Measurements from ENCODE around the gene MCRIP1.
A peak's percentile ranks its signal among the peaks of the same experiment; 100 is the strongest.

MCRIP1 gene

GRCh38 chr17:81858967-81859905 lies 26.1 kb upstream of the MCRIP1 start:
- peak overlapping the region; percentile 89 for H3K4me3 ChIP-seq (ENCODE audit: low read length)
- peaks cover 62% of the 10 kb centered on the region for H3K36me3 ChIP-seq (ENCODE audit: insufficient read depth, low read length)
- H3K27me3 ChIP-seq (ENCODE audit: insufficient read depth, low read length) = no peaks in the 10 kb centered on the region
- no peaks in the 10 kb centered on the region for H3K9me3 ChIP-seq (ENCODE audit: insufficient read depth, low read depth, low read length)
- H3K4me1 ChIP-seq (ENCODE audit: insufficient read depth, low read length) = 0 out of 2 replicates have a peak, but pooled peaks cover 5% of the 10 kb centered on the region
- no peak overlapping the region; the same call in 1 of the 2 replicates for H3K27ac ChIP-seq (ENCODE audit: low read depth, low read length)
- H3K9ac ChIP-seq (ENCODE audit: low read depth, low read length) = peak overlapping the region; percentile 88
- WGBS = 78% methylated on average over 23 of the region's 23 CpGs

GRCh38 chr17:81858170-81858966 lies 25.3 kb upstream of the MCRIP1 start:
- Histone ChIP-seq H3K27me3 (ENCODE audit: insufficient read depth, low read length) (no peaks in the 10 kb centered on the region), H3K36me3 (ENCODE audit: insufficient read depth, low read length) (peaks cover 62% of the 10 kb centered on the region), H3K4me3 (ENCODE audit: low read length) (peak overlapping the region; percentile 89), H3K9ac (ENCODE audit: low read depth, low read length) (peak overlapping the region; percentile 88; the same call in 1 of the 2 replicates), H3K9me3 (ENCODE audit: insufficient read depth, low read depth, low read length) (no peaks in the 10 kb centered on the region), H3K27ac (ENCODE audit: low read depth, low read length) (no peak overlapping the region), H3K4me1 (ENCODE audit: insufficient read depth, low read length) (0 out of 2 replicates have a peak, but pooled peaks cover 5% of the 10 kb centered on the region)
- WGBS = 94% methylated on average over 30 of the region's 30 CpGs

DNA sequence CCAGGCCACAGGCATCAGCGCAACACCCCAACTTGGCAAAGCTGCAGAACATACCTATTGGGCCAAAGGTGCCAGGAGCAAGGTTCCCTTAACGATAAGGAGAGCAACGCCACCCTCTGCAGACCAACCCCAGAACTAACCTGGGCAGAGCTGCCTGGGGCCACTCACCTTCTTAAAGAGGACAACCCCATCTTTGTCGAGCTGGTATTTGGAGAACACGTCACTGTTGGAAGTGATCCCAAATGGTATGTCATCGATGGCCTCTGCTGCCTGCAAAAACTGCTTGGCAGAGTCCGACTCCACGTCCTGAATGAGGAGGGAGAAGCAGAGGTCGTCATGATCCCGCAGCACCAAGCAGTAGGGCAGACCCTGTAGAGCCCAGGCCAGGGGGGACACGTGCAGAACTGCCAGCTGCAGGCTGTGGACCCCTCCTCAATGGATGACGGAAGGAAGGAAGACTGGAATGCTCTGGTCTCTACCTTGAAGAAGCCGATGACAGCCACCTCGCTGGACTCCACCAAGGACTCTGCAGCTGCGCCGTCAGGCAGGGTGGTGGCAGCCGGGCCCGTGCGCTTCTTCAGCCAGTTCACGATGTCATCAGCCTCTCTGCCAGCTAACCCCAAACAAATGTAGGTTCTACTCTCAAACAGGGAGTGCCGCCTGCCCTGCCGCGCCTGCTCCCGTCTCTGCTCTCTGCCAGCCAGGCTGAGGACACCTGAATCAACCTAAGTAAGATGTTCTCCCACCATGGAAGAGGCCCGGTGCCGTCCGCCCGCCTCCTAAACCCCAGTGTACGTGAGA lies 22.1 kb upstream of the MCRIP1 start:
- H3K4me3 ChIP-seq (ENCODE audit: low read length) = no peak overlapping the region
- 0 out of 2 replicates have a peak, but pooled peaks cover 5% of the 10 kb centered on the region for H3K4me1 ChIP-seq (ENCODE audit: insufficient read depth, low read length)
- no peak overlapping the region for H3K27ac ChIP-seq (ENCODE audit: low read depth, low read length)
- H3K9ac ChIP-seq (ENCODE audit: low read depth, low read length) = no peak overlapping the region
- peaks cover 83% of the 10 kb centered on the region for H3K36me3 ChIP-seq (ENCODE audit: insufficient read depth, low read length)
- no peaks in the 10 kb centered on the region for H3K27me3 ChIP-seq (ENCODE audit: insufficient read depth, low read length)
- H3K9me3 ChIP-seq (ENCODE audit: insufficient read depth, low read depth, low read length) = no peaks in the 10 kb centered on the region
- WGBS = 96% methylated on average over 29 of the region's 29 CpGs

GRCh38 chr17:81852237-81852636 lies 19.1 kb upstream of the MCRIP1 start:
- Histone ChIP-seq H3K9ac (ENCODE audit: low read depth, low read length) (no peak overlapping the region), H3K9me3 (ENCODE audit: insufficient read depth, low read depth, low read length) (no peaks in the 10 kb centered on the region), H3K4me1 (ENCODE audit: insufficient read depth, low read length) (no peaks in the 10 kb centered on the region), H3K4me3 (ENCODE audit: low read length) (no peak overlapping the region), H3K27ac (ENCODE audit: low read depth, low read length) (no peak overlapping the region), H3K27me3 (ENCODE audit: insufficient read depth, low read length) (no peaks in the 10 kb centered on the region), H3K36me3 (ENCODE audit: insufficient read depth, low read length) (peaks cover 81% of the 10 kb centered on the region)
- WGBS = 96% methylated on average over 12 of the region's 12 CpGs

DNA sequence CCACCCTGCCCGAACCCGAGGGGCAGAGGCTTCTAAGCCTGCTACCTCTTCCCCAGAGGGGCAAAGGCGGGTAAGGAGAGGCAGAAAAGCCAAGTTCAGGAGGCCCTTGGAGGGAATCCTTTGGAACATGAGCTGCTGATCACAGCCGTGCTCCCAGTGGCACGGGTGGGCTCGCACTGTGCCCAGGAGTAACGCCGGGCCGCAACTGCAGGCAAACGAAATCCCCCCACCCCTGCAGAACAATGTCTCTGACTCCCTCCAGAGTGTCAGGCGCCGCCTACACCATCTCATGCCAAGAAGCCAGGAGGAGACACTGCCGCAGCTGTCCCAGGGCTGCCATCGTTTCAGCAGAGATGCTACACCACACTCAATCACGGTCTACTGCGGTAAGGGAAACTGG lies 18.3 kb upstream of the MCRIP1 start:
- 97% methylated on average over 16 of the region's 16 CpGs for WGBS
- H3K27ac ChIP-seq (ENCODE audit: low read depth, low read length) = no peak overlapping the region

DNA sequence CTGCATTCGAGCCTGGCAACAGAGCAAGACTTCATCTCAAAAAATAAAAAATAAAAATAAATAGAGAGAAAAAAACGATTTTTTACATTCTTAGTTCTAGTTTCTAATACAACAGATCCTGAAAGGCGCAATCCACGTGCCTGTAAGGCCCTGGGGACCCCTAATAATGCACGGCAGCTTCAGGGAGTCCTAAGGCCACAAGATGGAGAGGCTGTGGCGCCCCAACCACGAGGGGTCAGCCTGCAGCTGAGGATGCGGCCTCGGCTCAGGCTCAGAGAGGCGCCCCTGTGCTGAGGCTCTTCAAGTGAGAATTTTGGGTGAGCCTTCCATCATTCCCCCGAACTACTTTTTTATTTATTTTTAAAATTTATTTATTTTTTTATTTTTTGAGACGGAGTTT lies 16.4 kb upstream of the MCRIP1 start:
- Histone ChIP-seq H3K9me3 (ENCODE audit: insufficient read depth, low read depth, low read length) (no peaks in the 10 kb centered on the region), H3K4me1 (ENCODE audit: insufficient read depth, low read length) (no peaks in the 10 kb centered on the region), H3K9ac (ENCODE audit: low read depth, low read length) (no peak overlapping the region), H3K4me3 (ENCODE audit: low read length) (no peak overlapping the region), H3K27me3 (ENCODE audit: insufficient read depth, low read length) (no peaks in the 10 kb centered on the region), H3K27ac (ENCODE audit: low read depth, low read length) (no peak overlapping the region), H3K36me3 (ENCODE audit: insufficient read depth, low read length) (peaks cover 84% of the 10 kb centered on the region)
- WGBS = 95% methylated on average over 10 of the region's 12 CpGs

More for the DNA sequence above, 18.3 kb upstream of the MCRIP1 start:
- Histone ChIP-seq H3K27me3 (ENCODE audit: insufficient read depth, low read length) (no peaks in the 10 kb centered on the region), H3K4me3 (ENCODE audit: low read length) (no peak overlapping the region), H3K36me3 (ENCODE audit: insufficient read depth, low read length) (peaks cover 82% of the 10 kb centered on the region), H3K9me3 (ENCODE audit: insufficient read depth, low read depth, low read length) (no peaks in the 10 kb centered on the region), H3K9ac (ENCODE audit: low read depth, low read length) (no peak overlapping the region), H3K4me1 (ENCODE audit: insufficient read depth, low read length) (no peaks in the 10 kb centered on the region)

GRCh38 chr17:81846743-81847689 lies 13.9 kb upstream of the MCRIP1 start:
- Histone ChIP-seq H3K27me3 (ENCODE audit: insufficient read depth, low read length) (no peaks in the 10 kb centered on the region), H3K9me3 (ENCODE audit: insufficient read depth, low read depth, low read length) (no peaks in the 10 kb centered on the region), H3K36me3 (ENCODE audit: insufficient read depth, low read length) (peaks cover 82% of the 10 kb centered on the region), H3K27ac (ENCODE audit: low read depth, low read length) (no peak overlapping the region), H3K9ac (ENCODE audit: low read depth, low read length) (no peak overlapping the region), H3K4me1 (ENCODE audit: insufficient read depth, low read length) (no peaks in the 10 kb centered on the region), H3K4me3 (ENCODE audit: low read length) (no peak overlapping the region)
- 93% methylated on average over 24 of the region's 24 CpGs for WGBS

DNA sequence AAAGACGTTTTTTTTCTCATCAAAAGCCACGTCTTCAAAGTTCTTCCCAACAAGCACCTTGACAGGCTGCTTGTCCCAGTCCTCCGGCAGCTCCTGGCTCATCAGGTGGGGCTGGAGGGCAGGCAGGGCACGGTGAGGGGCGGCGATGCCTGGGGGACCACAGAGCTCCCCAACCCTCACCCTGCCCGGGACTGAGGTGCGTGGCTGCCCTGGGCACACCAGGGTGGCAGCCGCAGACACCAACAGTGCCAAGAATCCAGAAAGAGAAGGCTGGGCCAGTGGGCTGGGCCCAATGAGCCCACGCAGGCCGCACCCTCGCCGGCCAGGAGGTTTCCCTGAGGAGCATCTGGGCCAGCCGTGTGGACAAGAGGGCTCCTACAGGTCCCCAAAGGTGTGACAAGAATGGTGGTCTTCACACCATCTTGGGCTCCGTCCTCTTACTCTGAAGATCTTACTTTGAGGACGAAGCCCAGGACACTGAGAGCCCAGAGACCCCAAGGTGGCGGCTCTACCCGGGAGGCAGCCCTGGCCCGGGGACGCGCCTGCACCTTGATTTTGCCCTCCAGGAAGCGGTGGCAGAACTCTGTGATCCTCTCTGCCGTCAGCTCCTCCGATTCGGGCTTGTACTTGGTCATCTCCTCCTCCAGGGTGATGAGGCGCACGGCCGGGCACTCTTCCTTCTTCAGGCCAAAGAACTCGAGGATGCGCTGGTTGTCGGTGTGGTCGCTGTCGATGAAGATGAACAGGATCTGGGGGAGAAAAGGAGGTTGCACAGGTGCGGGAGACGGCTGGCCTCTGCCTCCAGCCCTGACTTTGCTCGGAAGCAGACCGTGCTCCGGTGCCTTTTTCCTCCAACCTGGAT lies 13.0 kb upstream of the MCRIP1 start:
- H3K27ac ChIP-seq (ENCODE audit: low read depth, low read length) = no peak overlapping the region
- no peaks in the 10 kb centered on the region for H3K4me1 ChIP-seq (ENCODE audit: insufficient read depth, low read length)
- WGBS = 96% methylated on average over 38 of the region's 38 CpGs
- peaks cover 73% of the 10 kb centered on the region for H3K36me3 ChIP-seq (ENCODE audit: insufficient read depth, low read length)
- no peaks in the 10 kb centered on the region for H3K27me3 ChIP-seq (ENCODE audit: insufficient read depth, low read length)
- no peak overlapping the region for H3K4me3 ChIP-seq (ENCODE audit: low read length)
- no peaks in the 10 kb centered on the region for H3K9me3 ChIP-seq (ENCODE audit: insufficient read depth, low read depth, low read length)
- no peak overlapping the region for H3K9ac ChIP-seq (ENCODE audit: low read depth, low read length)

DNA sequence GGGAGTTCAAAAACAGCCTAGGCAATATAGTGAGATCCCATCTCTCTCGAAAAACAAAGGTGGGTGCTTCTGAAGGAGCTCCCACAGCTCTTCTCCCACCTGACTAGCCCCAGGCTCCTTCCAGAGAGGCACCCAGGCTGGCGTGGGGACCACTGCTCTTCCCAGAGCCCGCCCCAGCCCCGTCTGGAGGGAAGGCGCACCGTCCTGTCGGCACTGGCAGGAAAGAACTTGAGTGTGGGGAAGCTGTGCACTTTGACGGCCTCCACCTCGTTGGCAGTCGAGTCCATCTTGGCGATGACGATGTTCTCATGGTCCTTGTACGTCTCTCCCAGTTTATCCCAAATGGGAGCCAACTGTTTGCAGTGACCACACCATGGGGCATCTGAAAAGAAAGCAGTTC lies 12.3 kb upstream of the MCRIP1 start:
- peaks cover 67% of the 10 kb centered on the region for H3K36me3 ChIP-seq (ENCODE audit: insufficient read depth, low read length)
- H3K27ac ChIP-seq (ENCODE audit: low read depth, low read length) = no peak overlapping the region
- WGBS = 91% methylated on average over 13 of the region's 13 CpGs
- H3K27me3 ChIP-seq (ENCODE audit: insufficient read depth, low read length) = no peaks in the 10 kb centered on the region
- no peaks in the 10 kb centered on the region for H3K4me1 ChIP-seq (ENCODE audit: insufficient read depth, low read length)
- no peaks in the 10 kb centered on the region for H3K9me3 ChIP-seq (ENCODE audit: insufficient read depth, low read depth, low read length)
- H3K4me3 ChIP-seq (ENCODE audit: low read length) = no peak overlapping the region
- no peak overlapping the region for H3K9ac ChIP-seq (ENCODE audit: low read depth, low read length)

Measured in HUES64 (cell line).